ENCODE measurements around the gene PKHD1. TPM values are rescaled to one million over a fixed set of nuclear protein-coding genes. Genes with fewer than 3 reads are reported as not detected.
A peak's percentile ranks its signal among the peaks of the same experiment; 100 is the strongest.

The PKHD1 gene
- total RNA-seq, 4 donors from 2014 or later = 0.53 to 0.83 (median 0.60) TPM

- H3K4me3 ChIP-seq = no peak overlapping the region
- TF ChIP-seq POLR2A (IDR thresholded peaks at IDR 0.05) (no peak), CTCF (IDR thresholded peaks at IDR 0.05) (no peak)
- H3K27ac ChIP-seq = no peak overlapping the region
- no peak for DNase-seq
- no peaks in the 10 kb centered on the region for H3K36me3 ChIP-seq
- no peaks in the 10 kb centered on the region for H3K4me1 ChIP-seq
- H3K9me3 ChIP-seq = no peaks in the 10 kb centered on the region
- no peaks in the 10 kb centered on the region for H3K27me3 ChIP-seq
Observed at GRCh38 chr6:51775942-51776860, 311.2 kb downstream of the PKHD1 start.

- DNase-seq = no peak
- no peak for TF ChIP-seq CTCF (IDR thresholded peaks at IDR 0.05)
- no peak for TF ChIP-seq POLR2A (IDR thresholded peaks at IDR 0.05)
- no peak overlapping the region for H3K27ac ChIP-seq
- no peak overlapping the region for H3K4me3 ChIP-seq
- H3K4me1 ChIP-seq = no peaks in the 10 kb centered on the region
- no peaks in the 10 kb centered on the region for H3K9me3 ChIP-seq
- H3K27me3 ChIP-seq = no peaks in the 10 kb centered on the region
- H3K36me3 ChIP-seq = no peaks in the 10 kb centered on the region
Observed at GRCh38 chr6:51768087-51768486, 319.3 kb downstream of the PKHD1 start.

GRCh38 chr6:51765230-51765629 is 322.2 kb downstream of the PKHD1 start:
- Histone ChIP-seq H3K27ac (no peak overlapping the region), H3K4me3 (no peak overlapping the region), H3K36me3 (no peaks in the 10 kb centered on the region), H3K9me3 (no peaks in the 10 kb centered on the region), H3K4me1 (no peaks in the 10 kb centered on the region), H3K27me3 (no peaks in the 10 kb centered on the region)
- no peak for DNase-seq
- TF ChIP-seq POLR2A (IDR thresholded peaks at IDR 0.05) = no peak
- no peak for TF ChIP-seq CTCF (IDR thresholded peaks at IDR 0.05)

- TF ChIP-seq CTCF (IDR thresholded peaks at IDR 0.05) = peak in 1 of 6 experiments; percentile 7
- no peak for TF ChIP-seq POLR2A (IDR thresholded peaks at IDR 0.05)
- no peaks in the 10 kb centered on the region for H3K27me3 ChIP-seq
- no peaks in the 10 kb centered on the region for H3K36me3 ChIP-seq
- H3K4me3 ChIP-seq = no peak overlapping the region
- no peaks in the 10 kb centered on the region for H3K4me1 ChIP-seq
- H3K27ac ChIP-seq = no peak overlapping the region
- DNase-seq = no peak
- H3K9me3 ChIP-seq = no peaks in the 10 kb centered on the region
Observed at GRCh38 chr6:51753635-51754034, 333.8 kb downstream of the PKHD1 start.

- Histone ChIP-seq H3K9me3 (no peaks in the 10 kb centered on the region), H3K36me3 (no peaks in the 10 kb centered on the region), H3K4me1 (no peaks in the 10 kb centered on the region)
Observed at GRCh38 chr6:51743999-51744398, 343.4 kb downstream of the PKHD1 start.

More at GRCh38 chr6:51743999-51744398, 343.4 kb downstream of the PKHD1 start:
- no peak overlapping the region for H3K27ac ChIP-seq
- no peak for DNase-seq
- no peaks in the 10 kb centered on the region for H3K27me3 ChIP-seq
- H3K4me3 ChIP-seq = no peak overlapping the region
- TF ChIP-seq CTCF (IDR thresholded peaks at IDR 0.05) (no peak), POLR2A (IDR thresholded peaks at IDR 0.05) (no peak)
